HCT116 (cell line): ENCODE measurements around the gene PHF14. TPM values are rescaled to one million over a fixed set of nuclear protein-coding genes. Genes with fewer than 3 reads are reported as not detected.

ENCODE experiments used
- ATAC-seq: fragments of 200-7000 bp; cut with Tn5 transposase; 2 replicates; pipeline ENCODE4 v1.9.1; 2020; ENCODE audit warnings: mild to moderate bottlenecking, moderate library complexity
- BruUV-seq: library from RNA; stranded (reverse); fragments of 400-500 nt; replicated peaks from 2 replicates; lab custom pipeline; 2021; lab: Mats Ljungman, UMichigan
- CTCF ChIA-PET: fragments of 300-600 bp; sonication (Branson Sonifier 250); formaldehyde crosslinking; loops from one replicate; lab custom pipeline; 2021; ENCODE audit warnings: antibody characterized with exemption; lab: Charles Lee
- POLR2A ChIA-PET: fragments of 300-600, 350-600 bp; sonication (Branson Sonifier 250); formaldehyde crosslinking; loops from one replicate; lab custom pipeline; 2021; ENCODE audit warnings: antibody characterized with exemption; lab: Charles Lee
- RAD21 ChIA-PET, 2 experiments: fragments of 300-600 bp; sonication (Branson Sonifier 250); formaldehyde crosslinking; loops; one replicate each; lab custom pipeline; 2023; ENCODE audit warnings: low total read pairs in 2 of 2; ENCODE audit not compliant: uncharacterized antibody in 2 of 2, unreplicated experiment in 2 of 2, low non-redundant PET in 1 of 2; lab: Charles Lee
- DNase-seq: peaks from one replicate; pipeline ENCODE4 v3.0.0-alpha.2; 2010; ENCODE audit warnings: low read depth, low spot score
- H2AFZ ChIP-seq: fragments of 200-600 bp; shearing (Covaris generic), sonication (generic); 2 replicates; pipeline ENCODE4 v1.6.1; 2017; ENCODE audit warnings: low read depth, mixed run types, mixed read lengths, antibody characterized with exemption, low read length; ENCODE audit not compliant: poor library complexity, severe bottlenecking
- H3K27ac ChIP-seq: 2 replicates; pipeline ENCODE4 v1.5.1; 2012; ENCODE audit warnings: low read depth, low read length
- H3K27me3 ChIP-seq: fragments of 200-600 bp; sonication (generic); 2 replicates; pipeline ENCODE4 v1.6.1; 2016; ENCODE audit warnings: mixed run types, low read length, mixed read lengths; ENCODE audit not compliant: insufficient read depth
- H3K36me3 ChIP-seq, 2 experiments: fragments of 200-500 bp in 1 of 2; fragments of 200-600 bp in 1 of 2; sonication (Bioruptor generic) in 1 of 2; sonication (generic) in 1 of 2; 2 replicates each; pipeline versions ENCODE4 v1.5.1 to v1.6.1; 2014 to 2016; ENCODE audit warnings: low read length in 2 of 2, inconsistent platforms in 1 of 2, mixed read lengths in 1 of 2, mixed run types in 1 of 2; ENCODE audit not compliant: insufficient read depth in 2 of 2, control insufficient read depth in 1 of 2
- H3K4me1 ChIP-seq, 2 experiments: fragments of 200-600 bp in 1 of 2; sonication (generic) in 1 of 2; 2 replicates each; pipeline versions ENCODE4 v1.5.1 to v1.6.1; 2012 to 2017; ENCODE audit warnings: low read length in 2 of 2, inconsistent platforms in 1 of 2, mild to moderate bottlenecking in 1 of 2, mixed read lengths in 1 of 2, mixed run types in 1 of 2, moderate library complexity in 1 of 2; ENCODE audit not compliant: insufficient read depth in 2 of 2, control insufficient read depth in 1 of 2
- H3K4me2 ChIP-seq: fragments of 200-600 bp; sonication (generic); 2 replicates; pipeline ENCODE4 v1.6.1; 2017; ENCODE audit warnings: mixed run types, low read length, mixed read lengths
- H3K4me3 ChIP-seq, 2 experiments: fragments of 200-600 bp in 1 of 2; sonication (generic) in 1 of 2; replicated peaks in 1 of 2; 2 replicates each; pipeline ENCODE4 v1.5.1; 2011 to 2016; ENCODE audit warnings: low read length in 2 of 2, control low read depth in 1 of 2, low read depth in 1 of 2, mild to moderate bottlenecking in 1 of 2, mixed read lengths in 1 of 2, mixed run types in 1 of 2
- H3K79me2 ChIP-seq: fragments of 200-600 bp; sonication (generic); 2 replicates; pipeline ENCODE4 v1.6.1; 2017; ENCODE audit warnings: mild to moderate bottlenecking, mixed run types, low read length, moderate library complexity, mixed read lengths; ENCODE audit not compliant: insufficient read depth
- H3K9ac ChIP-seq: fragments of 200-600 bp; sonication (generic); 2 replicates; pipeline ENCODE4 v1.6.1; 2016; ENCODE audit warnings: low read length, mixed read lengths
- H3K9me2 ChIP-seq: fragments of 200-600 bp; sonication (generic), shearing (Covaris generic); 2 replicates; pipeline ENCODE4 v1.6.1; 2017; ENCODE audit warnings: mixed run types, mild to moderate bottlenecking, moderate library complexity; ENCODE audit not compliant: insufficient read depth
- H3K9me3 ChIP-seq, 2 experiments: fragments of 200-500 bp in 1 of 2; fragments of 200-600 bp in 1 of 2; sonication (Bioruptor generic) in 1 of 2; sonication (generic) in 1 of 2; 2 replicates each; pipeline ENCODE4 v1.6.1; 2014 to 2017; ENCODE audit warnings: low read length in 2 of 2, mixed read lengths in 2 of 2, inconsistent platforms in 1 of 2, low read depth in 1 of 2, mild to moderate bottlenecking in 1 of 2, mixed run types in 1 of 2, moderate library complexity in 1 of 2; ENCODE audit not compliant: control insufficient read depth in 1 of 2, insufficient read depth in 1 of 2
- H4K20me1 ChIP-seq: fragments of 200-600 bp; sonication (generic), shearing (Covaris generic); 2 replicates; pipeline ENCODE4 v1.6.1; 2017; ENCODE audit warnings: mixed run types, mild to moderate bottlenecking, moderate library complexity; ENCODE audit not compliant: insufficient read depth
- ATF3 ChIP-seq: IDR thresholded peaks from 2 replicates; pipeline ENCODE4 v1.6.1; 2012
- CEBPB ChIP-seq: IDR thresholded peaks from 2 replicates; pipeline ENCODE4 v1.6.1; 2012; ENCODE audit warnings: low read depth
- EGR1 ChIP-seq: IDR thresholded peaks from 2 replicates; pipeline ENCODE4 v1.6.1; 2012; ENCODE audit warnings: low read depth
- ELF1 ChIP-seq: IDR thresholded peaks from 2 replicates; pipeline ENCODE4 v1.6.1; 2012; ENCODE audit warnings: low read depth, borderline replicate concordance
- EZH2 ChIP-seq: fragments of 200-600 bp; sonication (generic); IDR thresholded peaks from 2 replicates; pipeline ENCODE4 v1.6.1; 2017; ENCODE audit warnings: antibody characterized with exemption, mixed run types
- EZH2phosphoT487 ChIP-seq: fragments of 200-600 bp; IDR thresholded peaks from 2 replicates; pipeline ENCODE4 v1.6.1; 2018; ENCODE audit warnings: antibody characterized with exemption, borderline replicate concordance
- FOSL1 ChIP-seq: IDR thresholded peaks from 2 replicates; pipeline ENCODE4 v1.6.1; 2012; ENCODE audit warnings: low read depth
- JUND ChIP-seq: IDR thresholded peaks from 2 replicates; pipeline ENCODE4 v1.6.1; 2012
- POLR2A ChIP-seq: IDR thresholded peaks from 2 replicates; pipeline ENCODE4 v1.7.0; 2011; ENCODE audit warnings: borderline replicate concordance; ENCODE audit not compliant: insufficient read depth, insufficient read length; ENCODE audit errors: extremely low read depth
- POLR2AphosphoS5 ChIP-seq: IDR thresholded peaks from 2 replicates; pipeline ENCODE4 v1.6.1; 2011; ENCODE audit warnings: mild to moderate bottlenecking, low read depth, low read length, moderate library complexity
- REST ChIP-seq: IDR thresholded peaks from 2 replicates; pipeline ENCODE4 v1.6.1; 2012; ENCODE audit warnings: low read depth
- SP1 ChIP-seq: IDR thresholded peaks from 2 replicates; pipeline ENCODE4 v1.6.1; 2012; ENCODE audit warnings: low read depth
- SRF ChIP-seq: IDR thresholded peaks from 2 replicates; pipeline ENCODE4 v1.6.1; 2012; ENCODE audit warnings: low read depth
- TCF7L2 ChIP-seq: IDR thresholded peaks from 2 replicates; pipeline ENCODE4 v1.7.0; 2011; ENCODE audit warnings: borderline replicate concordance, inconsistent platforms; ENCODE audit not compliant: insufficient read depth, insufficient read length; ENCODE audit errors: extremely low read depth
- YY1 ChIP-seq: IDR thresholded peaks from 2 replicates; pipeline ENCODE4 v1.6.1; 2011; ENCODE audit warnings: low read length, low read depth, moderate library complexity, mild to moderate bottlenecking; ENCODE audit not compliant: insufficient replicate concordance; ENCODE audit errors: extremely low read depth
- ZNF274 ChIP-seq: fragments of 200-500 bp; sonication (Bioruptor generic); IDR thresholded peaks from 2 replicates; pipeline ENCODE4 v1.6.1; 2014; ENCODE audit warnings: mild to moderate bottlenecking, low read depth, low read length, inconsistent platforms
- intact Hi-C: fragments of 100-400 bp; cut with micrococcal nuclease; formaldehyde crosslinking; loops from 2 replicates; pipeline ENCODE4 v1.10.0; 2022
- total RNA-seq: library from RNA; stranded (reverse); gene quantifications from one replicate; pipeline ENCODE4 v1.2.1, GENCODE V29; 2021; ENCODE audit not compliant: unreplicated experiment
- TF ChIP-seq, protein P1 (sequence below), 3 experiments: fragments of 200-600 bp in 1 of 3; sonication (generic) in 1 of 3; IDR thresholded peaks in 2 of 3; conservative IDR thresholded peaks in 1 of 3; 2 replicates each; pipeline ENCODE4 v1.5.1; 2012 to 2017; ENCODE audit warnings: low read depth in 2 of 3, low read length in 2 of 3, antibody characterized with exemption in 1 of 3, borderline replicate concordance in 1 of 3, control low read depth in 1 of 3, mild to moderate bottlenecking in 1 of 3, mixed read lengths in 1 of 3, mixed run types in 1 of 3, moderate library complexity in 1 of 3; ENCODE audit not compliant: insufficient read depth in 1 of 3
- TF ChIP-seq, protein P2 (sequence below): IDR thresholded peaks from 2 replicates; pipeline ENCODE4 v1.6.1; 2012

The PHF14 gene
- total RNA-seq, 1 experiment from 2014 or later, result 13.8 TPM

DNA sequence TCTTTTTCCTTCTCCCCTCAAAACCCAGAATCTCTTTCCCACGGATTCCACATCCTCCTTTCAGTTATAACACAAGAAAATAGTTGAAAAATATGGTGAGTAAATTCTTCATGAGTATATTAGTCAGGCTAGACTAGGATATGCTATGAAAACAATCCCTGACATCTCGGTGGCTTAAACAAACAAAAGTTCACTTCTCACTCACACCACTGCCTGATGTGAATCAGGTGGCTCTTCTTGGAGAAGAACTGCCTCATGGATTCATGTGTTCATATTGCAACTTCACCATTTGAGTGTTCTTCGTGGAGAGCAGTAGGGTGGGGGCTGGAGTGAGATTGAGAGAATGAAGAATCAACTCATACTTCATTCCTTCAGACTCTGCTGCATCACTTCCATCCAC is 204.1 kb downstream of the PHF14 start:
- intact Hi-C loops, result no loop called here
- no peaks in the 10 kb centered on the region for H3K9me3 ChIP-seq
- H3K9me2 ChIP-seq, result no peaks in the 10 kb centered on the region
- TF ChIP-seq FOSL1 (no peak), TCF7L2 (no peak), POLR2A (no peak), ZNF274 (no peak), YY1 (no peak), EGR1 (no peak), JUND (no peak), SP1 (no peak), EZH2phosphoT487 (no peak), SRF (no peak), REST (no peak), CEBPB (no peak), POLR2AphosphoS5 (no peak), ATF3 (no peak), ELF1 (no peak), EZH2 (no peak)
- TF ChIP-seq, protein P1, sequence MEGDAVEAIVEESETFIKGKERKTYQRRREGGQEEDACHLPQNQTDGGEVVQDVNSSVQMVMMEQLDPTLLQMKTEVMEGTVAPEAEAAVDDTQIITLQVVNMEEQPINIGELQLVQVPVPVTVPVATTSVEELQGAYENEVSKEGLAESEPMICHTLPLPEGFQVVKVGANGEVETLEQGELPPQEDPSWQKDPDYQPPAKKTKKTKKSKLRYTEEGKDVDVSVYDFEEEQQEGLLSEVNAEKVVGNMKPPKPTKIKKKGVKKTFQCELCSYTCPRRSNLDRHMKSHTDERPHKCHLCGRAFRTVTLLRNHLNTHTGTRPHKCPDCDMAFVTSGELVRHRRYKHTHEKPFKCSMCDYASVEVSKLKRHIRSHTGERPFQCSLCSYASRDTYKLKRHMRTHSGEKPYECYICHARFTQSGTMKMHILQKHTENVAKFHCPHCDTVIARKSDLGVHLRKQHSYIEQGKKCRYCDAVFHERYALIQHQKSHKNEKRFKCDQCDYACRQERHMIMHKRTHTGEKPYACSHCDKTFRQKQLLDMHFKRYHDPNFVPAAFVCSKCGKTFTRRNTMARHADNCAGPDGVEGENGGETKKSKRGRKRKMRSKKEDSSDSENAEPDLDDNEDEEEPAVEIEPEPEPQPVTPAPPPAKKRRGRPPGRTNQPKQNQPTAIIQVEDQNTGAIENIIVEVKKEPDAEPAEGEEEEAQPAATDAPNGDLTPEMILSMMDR (IDR thresholded peaks at IDR 0.05 in 2 of 3, conservative IDR thresholded peaks at IDR 0.05 in 1 of 3; ENCODE audit: borderline replicate concordance in 1 of 3, insufficient read depth in 1 of 3, low read depth in 2 of 3, low read length in 2 of 3), result no peak
- TF ChIP-seq, protein P2, sequence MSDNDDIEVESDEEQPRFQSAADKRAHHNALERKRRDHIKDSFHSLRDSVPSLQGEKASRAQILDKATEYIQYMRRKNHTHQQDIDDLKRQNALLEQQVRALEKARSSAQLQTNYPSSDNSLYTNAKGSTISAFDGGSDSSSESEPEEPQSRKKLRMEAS, result no peak
- H3K4me3 ChIP-seq, result no peak overlapping the region
- H3K4me2 ChIP-seq, result no peak overlapping the region
- no peak overlapping the region for H3K27ac ChIP-seq
- DNase-seq (no peak), ATAC-seq (no peak)
- H3K4me1 ChIP-seq, result no peaks in the 10 kb centered on the region
- H2AFZ ChIP-seq, result no peak overlapping the region
- BruUV-seq, result no TSS peak
- POLR2A ChIA-PET, result no interaction called here
- H3K79me2 ChIP-seq, result no peaks in the 10 kb centered on the region
- H3K36me3 ChIP-seq, result no peaks in the 10 kb centered on the region
- H3K27me3 ChIP-seq, result no peaks in the 10 kb centered on the region
- CTCF ChIA-PET, result no interaction called here
- H3K9ac ChIP-seq, result no peak overlapping the region
- no peaks in the 10 kb centered on the region for H4K20me1 ChIP-seq
- RAD21 ChIA-PET, result no interaction called here
